DOHH2 (cell line): ENCODE results near the gene SCLT1.

Source experiments
- H3F3A ChIP-seq: fragments of 200-600 bp; sonication (generic), shearing (Covaris generic); 2 replicates; pipeline ENCODE4 v1.6.0; 2016; ENCODE audit warnings: antibody characterized with exemption, mild to moderate bottlenecking; ENCODE audit not compliant: control insufficient read depth, insufficient read depth
- H3K27ac ChIP-seq: fragments of 200-600 bp; sonication (generic); 2 replicates; pipeline ENCODE4 v1.5.1; 2014; ENCODE audit warnings: low read depth, mild to moderate bottlenecking, low read length, moderate library complexity
- H3K27me3 ChIP-seq: fragments of 200-600 bp; sonication (generic); 2 replicates; pipeline ENCODE4 v1.6.1; 2014; ENCODE audit warnings: mild to moderate bottlenecking, low read length, mixed read lengths; ENCODE audit not compliant: control insufficient read depth
- H3K36me3 ChIP-seq: fragments of 200-600 bp; sonication (generic); 2 replicates; pipeline ENCODE4 v1.6.1; 2014; ENCODE audit warnings: mild to moderate bottlenecking, low read length, moderate library complexity, mixed read lengths; ENCODE audit not compliant: control insufficient read depth
- H3K4me1 ChIP-seq: fragments of 200-600 bp; sonication (generic); 2 replicates; pipeline ENCODE4 v1.6.1; 2014; ENCODE audit warnings: mild to moderate bottlenecking, low read length, mixed read lengths; ENCODE audit not compliant: control insufficient read depth
- H3K4me2 ChIP-seq: fragments of 200-600 bp; sonication (generic); 2 replicates; pipeline ENCODE4 v1.6.0; 2014; ENCODE audit warnings: mild to moderate bottlenecking, low read length, moderate library complexity
- H3K4me3 ChIP-seq: fragments of 200-600 bp; sonication (generic); 2 replicates; pipeline ENCODE4 v1.5.1; 2014; ENCODE audit warnings: mild to moderate bottlenecking, low read length, mixed read lengths
- H3K79me2 ChIP-seq: fragments of 200-600 bp; sonication (generic); 2 replicates; pipeline ENCODE4 v1.6.1; 2014; ENCODE audit warnings: mild to moderate bottlenecking, low read length, mixed read lengths; ENCODE audit not compliant: control insufficient read depth
- H3K9me2 ChIP-seq: fragments of 200-600 bp; sonication (generic); replicated peaks from 2 replicates; pipeline ENCODE4 v1.6.1; 2014; ENCODE audit warnings: mild to moderate bottlenecking, low read length, mixed read lengths; ENCODE audit not compliant: control insufficient read depth
- H3K9me3 ChIP-seq: fragments of 200-600 bp; sonication (generic); 2 replicates; pipeline ENCODE4 v1.6.1; 2014; ENCODE audit warnings: antibody characterized with exemption, low read length, mixed read lengths; ENCODE audit not compliant: control insufficient read depth, insufficient read depth
- H4K20me1 ChIP-seq: fragments of 200-600 bp; sonication (generic); 2 replicates; pipeline ENCODE4 v1.6.0; 2014; ENCODE audit warnings: low read depth, mild to moderate bottlenecking, antibody characterized with exemption, low read length, moderate library complexity; ENCODE audit not compliant: control insufficient read depth, insufficient read depth
- CTCF ChIP-seq: fragments of 200-600 bp; sonication (generic); IDR thresholded peaks from one replicate; pipeline ENCODE4 v1.5.1; 2014; ENCODE audit warnings: antibody characterized with exemption, mild to moderate bottlenecking, low read depth, low read length; ENCODE audit not compliant: poor library complexity, severe bottlenecking
- EZH2phosphoT487 ChIP-seq: fragments of 200-600 bp; sonication (generic); IDR thresholded peaks from 2 replicates; pipeline ENCODE4 v1.6.1; 2017; ENCODE audit warnings: borderline replicate concordance, mild to moderate bottlenecking, antibody characterized with exemption, low read length, moderate library complexity, mixed read lengths

SCLT1 gene

DNA sequence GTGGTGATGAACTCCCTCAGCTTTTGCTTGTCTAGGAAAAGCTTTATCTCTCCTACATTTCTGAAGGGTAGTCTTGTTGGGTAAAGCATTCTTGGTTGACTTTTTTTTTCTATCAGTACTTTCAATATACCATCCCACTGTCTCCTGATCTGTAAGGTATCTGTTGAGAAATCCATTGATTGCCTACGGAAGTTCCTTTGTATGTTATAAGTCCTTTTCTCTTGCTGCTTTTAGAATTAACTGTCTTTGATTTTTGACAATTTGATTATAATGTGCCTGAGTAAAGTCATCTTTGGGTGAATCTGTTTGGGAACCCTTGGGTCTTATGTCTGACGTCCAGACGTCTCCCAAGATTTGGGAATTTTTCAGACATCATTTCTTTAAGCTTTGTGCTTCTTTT, 30.8 kb downstream of the SCLT1 start:
- Histone ChIP-seq H4K20me1 (no peaks in the 10 kb centered on the region), H3K36me3 (peaks cover 37% of the 10 kb centered on the region), H3K27me3 (no peaks in the 10 kb centered on the region), H3K4me1 (no peaks in the 10 kb centered on the region), H3K9me3 (peaks cover 23% of the 10 kb centered on the region; the same call in 1 of the 2 replicates), H3K27ac (no peak overlapping the region), H3K4me3 (no peak overlapping the region), H3K9me2 (no peaks in the 10 kb centered on the region), H3K79me2 (no peaks in the 10 kb centered on the region; the same call in none of the 2 replicates), H3K4me2 (no peak overlapping the region), H3F3A (no peaks in the 10 kb centered on the region)
- no peak for TF ChIP-seq CTCF
- TF ChIP-seq EZH2phosphoT487 = no peak

GRCh38 chr4:129059028-129059427, 34.3 kb downstream of the SCLT1 start:
- H3K79me2 ChIP-seq = no peaks in the 10 kb centered on the region; the same call in 1 of the 2 replicates
- H3K36me3 ChIP-seq = peaks cover 34% of the 10 kb centered on the region
- no peaks in the 10 kb centered on the region for H3F3A ChIP-seq
- H3K4me1 ChIP-seq = no peaks in the 10 kb centered on the region
- no peak overlapping the region for H3K27ac ChIP-seq
- H3K9me2 ChIP-seq = no peaks in the 10 kb centered on the region
- H4K20me1 ChIP-seq = no peaks in the 10 kb centered on the region
- TF ChIP-seq EZH2phosphoT487 (no peak), CTCF (no peak)
- H3K4me2 ChIP-seq = no peak overlapping the region
- no peaks in the 10 kb centered on the region for H3K27me3 ChIP-seq
- peaks cover 45% of the 10 kb centered on the region; the same call in 1 of the 2 replicates for H3K9me3 ChIP-seq
- H3K4me3 ChIP-seq = no peak overlapping the region

DNA sequence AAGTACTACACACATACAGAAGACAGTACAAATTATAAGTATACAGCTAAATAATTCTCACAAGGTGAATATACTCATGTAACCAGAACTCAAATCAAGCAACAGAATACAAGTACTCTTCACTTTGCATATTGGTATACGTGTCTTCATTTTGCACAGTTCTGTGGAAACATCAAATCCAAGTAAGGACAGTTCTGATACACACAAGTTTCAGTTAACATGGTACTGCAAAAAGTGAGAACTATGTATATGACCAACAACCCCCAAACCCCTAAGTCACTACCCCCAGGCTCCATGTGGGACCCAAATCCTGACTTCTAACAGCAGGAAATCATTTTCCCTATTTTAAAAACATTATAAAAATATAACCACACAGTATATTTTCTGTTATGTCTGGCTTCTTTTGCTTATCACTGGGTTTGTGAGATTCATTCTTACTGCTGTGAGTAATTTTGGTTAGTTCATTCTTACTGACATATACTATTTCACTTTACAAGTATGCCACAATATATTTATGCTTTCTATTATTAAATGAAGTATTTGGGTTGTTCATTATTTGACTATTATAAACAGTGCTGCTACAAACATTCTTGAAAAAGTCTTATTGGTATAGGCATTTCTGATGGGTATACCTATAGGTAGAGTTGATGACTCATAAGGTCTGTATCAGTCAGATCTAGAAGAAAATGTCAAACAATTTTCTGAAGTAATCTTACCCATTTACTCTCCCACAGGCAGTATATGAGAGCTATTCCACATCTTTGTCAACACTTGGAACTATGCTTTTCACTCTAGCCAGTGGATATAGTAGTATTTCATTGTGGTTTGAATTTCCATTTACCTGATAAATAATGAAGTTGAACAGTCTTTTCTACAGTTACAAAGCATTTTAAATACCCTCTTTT, 47.0 kb downstream of the SCLT1 start:
- Histone ChIP-seq H3K27me3 (no peaks in the 10 kb centered on the region), H3K4me2 (no peak overlapping the region), H3K4me3 (no peak overlapping the region), H3K4me1 (no peaks in the 10 kb centered on the region), H3K27ac (no peak overlapping the region), H3F3A (no peaks in the 10 kb centered on the region), H3K9me2 (no peaks in the 10 kb centered on the region), H3K9me3 (no peaks in the 10 kb centered on the region), H3K36me3 (no peaks in the 10 kb centered on the region), H4K20me1 (no peaks in the 10 kb centered on the region), H3K79me2 (no peaks in the 10 kb centered on the region)
- TF ChIP-seq CTCF (no peak), EZH2phosphoT487 (no peak)
